ENCODE results near the gene SPIB.
"Not testable (repeated sequence)": the region's sequence is repeated elsewhere in the genome, so short reads cannot be mapped to it uniquely, and the experiment has no call there.

SPIB gene

DNA sequence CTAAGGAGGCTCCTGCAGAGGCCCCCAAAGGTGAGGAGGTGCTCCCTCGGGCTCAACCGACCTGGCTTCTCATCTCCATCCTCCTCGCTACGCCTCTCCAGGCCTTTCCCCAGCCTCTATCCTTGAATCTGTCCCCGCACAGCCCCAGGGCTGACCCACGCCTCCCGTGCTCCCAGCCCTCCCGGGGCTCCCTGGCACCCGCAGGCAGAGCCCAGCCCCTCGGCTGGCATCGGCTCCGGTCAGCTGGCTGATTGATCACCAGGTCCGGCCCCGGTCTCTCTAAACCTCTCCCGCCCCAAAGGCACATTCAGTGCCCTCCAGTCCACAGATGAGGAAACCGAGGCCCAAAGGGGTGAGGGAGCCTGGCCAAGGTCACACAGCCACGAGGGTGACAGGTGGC lies 16.5 kb downstream of the SPIB start:
- Histone ChIP-seq H3K27me3 (ENCODE audit: low read depth, low read length) (peaks cover 17% of the 10 kb centered on the region; the same call in 1 of the 2 replicates), H4K20me1 (ENCODE audit: insufficient read depth, low read length) (no peaks in the 10 kb centered on the region), H3K4me3 (ENCODE audit: low read length) (no peak overlapping the region), H3K79me2 (ENCODE audit: low read length) (no peaks in the 10 kb centered on the region), H2AFZ (ENCODE audit: low read depth, low read length) (no peak overlapping the region), H3K9ac (ENCODE audit: low read length) (no peak overlapping the region), H3K4me2 (ENCODE audit: low read length) (no peak overlapping the region), H3K4me1 (ENCODE audit: low read length) (peaks cover 37% of the 10 kb centered on the region), H3K27ac (ENCODE audit: low read length) (no peak overlapping the region), H3K9me3 (ENCODE audit: insufficient read depth, low read length) (no peaks in the 10 kb centered on the region), H3K36me3 (replicated peaks; ENCODE audit: low read depth, low read length) (peaks cover 2% of the 10 kb centered on the region)
- TF ChIP-seq EZH2phosphoT487 (IDR thresholded peaks at IDR 0.05; ENCODE audit: low read depth), result no peak
- TF ChIP-seq, protein P1, sequence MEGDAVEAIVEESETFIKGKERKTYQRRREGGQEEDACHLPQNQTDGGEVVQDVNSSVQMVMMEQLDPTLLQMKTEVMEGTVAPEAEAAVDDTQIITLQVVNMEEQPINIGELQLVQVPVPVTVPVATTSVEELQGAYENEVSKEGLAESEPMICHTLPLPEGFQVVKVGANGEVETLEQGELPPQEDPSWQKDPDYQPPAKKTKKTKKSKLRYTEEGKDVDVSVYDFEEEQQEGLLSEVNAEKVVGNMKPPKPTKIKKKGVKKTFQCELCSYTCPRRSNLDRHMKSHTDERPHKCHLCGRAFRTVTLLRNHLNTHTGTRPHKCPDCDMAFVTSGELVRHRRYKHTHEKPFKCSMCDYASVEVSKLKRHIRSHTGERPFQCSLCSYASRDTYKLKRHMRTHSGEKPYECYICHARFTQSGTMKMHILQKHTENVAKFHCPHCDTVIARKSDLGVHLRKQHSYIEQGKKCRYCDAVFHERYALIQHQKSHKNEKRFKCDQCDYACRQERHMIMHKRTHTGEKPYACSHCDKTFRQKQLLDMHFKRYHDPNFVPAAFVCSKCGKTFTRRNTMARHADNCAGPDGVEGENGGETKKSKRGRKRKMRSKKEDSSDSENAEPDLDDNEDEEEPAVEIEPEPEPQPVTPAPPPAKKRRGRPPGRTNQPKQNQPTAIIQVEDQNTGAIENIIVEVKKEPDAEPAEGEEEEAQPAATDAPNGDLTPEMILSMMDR (IDR thresholded peaks at IDR 0.05; ENCODE audit: low read depth, low read length), result no peak

DNA sequence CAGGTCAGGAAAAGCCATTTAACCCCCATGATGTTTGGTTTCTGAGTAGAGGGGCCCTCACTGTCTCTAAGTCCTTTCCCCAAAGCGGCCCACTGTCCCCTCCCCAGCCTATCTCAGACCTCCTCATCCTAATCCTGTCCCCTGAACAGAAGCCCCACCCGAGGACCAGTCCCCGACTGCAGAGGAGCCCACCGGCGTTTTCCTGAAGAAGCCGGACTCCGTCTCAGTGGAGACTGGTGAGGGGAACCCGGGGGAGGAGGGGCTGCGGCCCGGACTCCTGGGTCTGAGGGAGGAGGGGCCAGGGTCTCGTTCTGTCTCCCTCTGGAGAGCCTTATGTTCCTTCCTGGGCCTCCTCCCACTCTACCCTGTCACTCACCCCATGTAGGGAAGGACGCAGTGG lies 16.9 kb downstream of the SPIB start:
- Histone ChIP-seq H2AFZ (ENCODE audit: low read depth, low read length) (no peak overlapping the region), H3K27ac (ENCODE audit: low read length) (no peak overlapping the region), H3K79me2 (ENCODE audit: low read length) (no peaks in the 10 kb centered on the region), H3K9me3 (ENCODE audit: insufficient read depth, low read length) (no peaks in the 10 kb centered on the region), H3K4me3 (ENCODE audit: low read length) (no peak overlapping the region), H3K4me1 (ENCODE audit: low read length) (peaks cover 35% of the 10 kb centered on the region), H3K4me2 (ENCODE audit: low read length) (no peak overlapping the region), H3K36me3 (replicated peaks; ENCODE audit: low read depth, low read length) (peaks cover 2% of the 10 kb centered on the region), H3K27me3 (ENCODE audit: low read depth, low read length) (peaks cover 17% of the 10 kb centered on the region; the same call in 1 of the 2 replicates), H3K9ac (ENCODE audit: low read length) (no peak overlapping the region), H4K20me1 (ENCODE audit: insufficient read depth, low read length) (no peaks in the 10 kb centered on the region)
- TF ChIP-seq, protein P1 (IDR thresholded peaks at IDR 0.05; ENCODE audit: low read depth, low read length), result no peak
- TF ChIP-seq EZH2phosphoT487 (IDR thresholded peaks at IDR 0.05; ENCODE audit: low read depth), result no peak

DNA sequence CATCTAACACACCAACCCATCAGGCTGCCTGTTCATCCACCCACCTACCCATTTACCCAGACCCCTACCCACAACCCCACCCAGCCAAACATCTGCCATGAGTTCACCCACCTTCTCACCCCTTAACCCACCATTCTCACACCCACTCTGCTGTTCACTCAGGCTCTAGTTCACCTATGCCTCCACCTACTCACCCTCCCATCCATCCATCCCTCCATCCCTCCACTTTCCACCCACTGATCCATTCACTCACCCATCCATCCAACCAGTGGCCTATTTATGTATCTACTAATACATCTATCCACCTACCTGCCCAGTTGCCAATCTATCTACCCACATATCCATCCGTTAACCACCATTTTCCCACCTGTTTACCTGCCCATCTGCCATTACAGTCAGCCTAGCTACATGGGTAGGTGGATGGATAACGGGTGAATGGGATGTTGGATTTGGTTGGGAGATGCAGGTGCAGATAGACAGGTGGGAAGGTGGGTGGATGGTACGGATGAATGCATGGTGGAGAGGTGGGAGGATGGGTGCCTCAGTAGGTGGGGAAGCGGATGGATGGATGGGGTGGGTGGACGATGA lies 19.2 kb downstream of the SPIB start:
- Histone ChIP-seq H4K20me1 (ENCODE audit: insufficient read depth, low read length) (no peaks in the 10 kb centered on the region), H3K36me3 (replicated peaks; ENCODE audit: low read depth, low read length) (peaks cover 2% of the 10 kb centered on the region), H3K4me2 (ENCODE audit: low read length) (no peak overlapping the region), H3K79me2 (ENCODE audit: low read length) (no peaks in the 10 kb centered on the region), H3K27me3 (ENCODE audit: low read depth, low read length) (peaks cover 17% of the 10 kb centered on the region; the same call in 1 of the 2 replicates), H3K27ac (ENCODE audit: low read length) (no peak overlapping the region), H2AFZ (ENCODE audit: low read depth, low read length) (no peak overlapping the region), H3K9ac (ENCODE audit: low read length) (no peak overlapping the region), H3K9me3 (ENCODE audit: insufficient read depth, low read length) (no peaks in the 10 kb centered on the region), H3K4me3 (ENCODE audit: low read length) (no peak overlapping the region), H3K4me1 (ENCODE audit: low read length) (peaks cover 18% of the 10 kb centered on the region)
- TF ChIP-seq, protein P1 (IDR thresholded peaks at IDR 0.05; ENCODE audit: low read depth, low read length), result no peak
- TF ChIP-seq EZH2phosphoT487 (IDR thresholded peaks at IDR 0.05; ENCODE audit: low read depth), result no peak

DNA sequence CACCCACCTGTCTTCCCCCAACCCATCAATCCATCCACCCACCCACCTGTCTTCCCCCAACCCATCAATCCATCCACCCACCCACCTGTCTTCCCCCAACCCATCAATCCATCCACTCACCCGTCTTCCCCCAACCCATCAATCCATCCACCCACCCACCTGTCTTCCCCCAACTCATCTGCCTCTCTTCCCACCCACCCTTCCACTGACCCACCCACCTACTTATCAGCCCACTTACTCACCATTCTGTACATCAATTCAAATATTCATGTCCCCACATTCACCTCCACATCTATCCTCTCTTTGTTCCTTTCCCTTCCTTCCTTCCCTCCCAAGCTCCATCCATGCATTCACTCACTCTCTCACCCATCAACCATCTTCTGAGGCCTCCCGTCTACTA lies 20.4 kb downstream of the SPIB start:
- not testable (repeated sequence) for H3K9ac ChIP-seq (ENCODE audit: low read length); H3K79me2 ChIP-seq (ENCODE audit: low read length); H3K36me3 ChIP-seq (replicated peaks; ENCODE audit: low read depth, low read length); H3K4me3 ChIP-seq (ENCODE audit: low read length); H3K9me3 ChIP-seq (ENCODE audit: insufficient read depth, low read length); H4K20me1 ChIP-seq (ENCODE audit: insufficient read depth, low read length); H3K27ac ChIP-seq (ENCODE audit: low read length); H3K4me2 ChIP-seq (ENCODE audit: low read length); H3K4me1 ChIP-seq (ENCODE audit: low read length); H2AFZ ChIP-seq (ENCODE audit: low read depth, low read length)
- peaks cover 11% of the 10 kb centered on the region; the same call in 1 of the 2 replicates for H3K27me3 ChIP-seq (ENCODE audit: low read depth, low read length)

All from OCI-LY3 (cell line).